ENCODE measurements around the gene SORBS2.

Gene SORBS2

DNA sequence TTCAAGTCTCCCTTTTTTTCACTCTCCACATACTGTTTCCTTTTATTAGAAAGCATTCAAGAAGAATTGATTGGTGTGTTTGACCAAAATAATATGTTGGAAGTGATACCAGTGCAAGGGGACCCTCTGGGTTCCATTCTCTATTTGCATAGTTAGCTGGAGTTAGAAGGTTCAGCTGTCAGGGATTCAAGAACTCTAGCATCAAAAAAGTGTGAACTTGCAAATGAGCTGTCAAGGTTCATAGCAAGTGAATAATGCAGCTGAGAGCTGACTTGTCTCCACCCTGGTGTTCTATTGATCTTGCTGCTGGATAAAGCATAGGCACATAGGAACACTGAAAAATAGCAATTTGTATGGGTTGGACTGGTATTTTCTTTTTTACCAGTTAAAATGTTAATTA, 73.2 kb downstream of the SORBS2 start:
- H3K4me2 ChIP-seq (ENCODE audit: low read depth, low read length, poor library complexity, severe bottlenecking), result no peak overlapping the region
- H3K9ac ChIP-seq (ENCODE audit: low read depth, low read length, poor library complexity, severe bottlenecking), result no peak overlapping the region
- no peaks in the 10 kb centered on the region for H3K79me2 ChIP-seq (ENCODE audit: insufficient read depth, low read length)
- H3K4me3 ChIP-seq (ENCODE audit: low read length, poor library complexity, severe bottlenecking), result no peak overlapping the region
- H3K36me3 ChIP-seq (ENCODE audit: insufficient read depth, low read length), result no peaks in the 10 kb centered on the region
- no peaks in the 10 kb centered on the region for H3K9me2 ChIP-seq (replicated peaks; ENCODE audit: low read depth, low read length)
- H3K4me1 ChIP-seq (ENCODE audit: insufficient read depth, low read length, poor library complexity, severe bottlenecking), result no peaks in the 10 kb centered on the region
- no peaks in the 10 kb centered on the region for H3F3A ChIP-seq (ENCODE audit: low read depth)
- H3K9me3 ChIP-seq (ENCODE audit: insufficient read depth, low read depth, low read length), result no peaks in the 10 kb centered on the region
- H4K20me1 ChIP-seq (ENCODE audit: insufficient read depth, low read length, poor library complexity, severe bottlenecking), result no peaks in the 10 kb centered on the region
- H3K27me3 ChIP-seq (ENCODE audit: insufficient read depth, low read length, poor library complexity, severe bottlenecking), result no peaks in the 10 kb centered on the region
- no peak for TF ChIP-seq EZH2phosphoT487 (IDR thresholded peaks at IDR 0.05; ENCODE audit: borderline replicate concordance)
- TF ChIP-seq, protein P1, sequence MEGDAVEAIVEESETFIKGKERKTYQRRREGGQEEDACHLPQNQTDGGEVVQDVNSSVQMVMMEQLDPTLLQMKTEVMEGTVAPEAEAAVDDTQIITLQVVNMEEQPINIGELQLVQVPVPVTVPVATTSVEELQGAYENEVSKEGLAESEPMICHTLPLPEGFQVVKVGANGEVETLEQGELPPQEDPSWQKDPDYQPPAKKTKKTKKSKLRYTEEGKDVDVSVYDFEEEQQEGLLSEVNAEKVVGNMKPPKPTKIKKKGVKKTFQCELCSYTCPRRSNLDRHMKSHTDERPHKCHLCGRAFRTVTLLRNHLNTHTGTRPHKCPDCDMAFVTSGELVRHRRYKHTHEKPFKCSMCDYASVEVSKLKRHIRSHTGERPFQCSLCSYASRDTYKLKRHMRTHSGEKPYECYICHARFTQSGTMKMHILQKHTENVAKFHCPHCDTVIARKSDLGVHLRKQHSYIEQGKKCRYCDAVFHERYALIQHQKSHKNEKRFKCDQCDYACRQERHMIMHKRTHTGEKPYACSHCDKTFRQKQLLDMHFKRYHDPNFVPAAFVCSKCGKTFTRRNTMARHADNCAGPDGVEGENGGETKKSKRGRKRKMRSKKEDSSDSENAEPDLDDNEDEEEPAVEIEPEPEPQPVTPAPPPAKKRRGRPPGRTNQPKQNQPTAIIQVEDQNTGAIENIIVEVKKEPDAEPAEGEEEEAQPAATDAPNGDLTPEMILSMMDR (conservative IDR thresholded peaks at IDR 0.05; ENCODE audit: low read length), result no peak
- no peak overlapping the region for H2AFZ ChIP-seq (ENCODE audit: low read length)

DNA sequence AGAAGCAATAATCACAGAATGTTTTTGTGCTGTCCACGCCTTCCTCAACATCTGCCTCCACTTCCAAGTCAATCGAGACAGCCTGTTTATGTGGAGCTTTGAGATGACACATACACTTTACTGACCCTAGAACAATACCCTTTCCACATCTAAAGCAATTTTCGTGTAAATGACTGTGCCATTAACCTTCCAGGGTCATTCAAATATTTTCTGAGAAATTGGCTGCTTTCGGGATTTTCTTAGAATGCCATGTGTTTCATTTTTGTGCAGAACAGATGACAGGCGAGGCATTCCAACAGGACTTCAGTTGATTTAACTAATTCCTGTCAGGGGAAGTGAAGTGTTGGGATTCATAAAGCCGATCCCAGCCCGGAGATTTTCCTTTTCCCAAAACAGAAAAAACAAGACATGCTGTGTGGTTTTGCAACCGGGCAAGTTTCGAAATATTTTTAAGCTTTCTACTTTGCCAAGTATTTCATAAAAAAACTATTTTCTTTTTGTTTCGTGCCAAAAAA, 73.9 kb downstream of the SORBS2 start:
- Histone ChIP-seq H2AFZ (ENCODE audit: low read length) (no peak overlapping the region), H3K4me2 (ENCODE audit: low read depth, low read length, poor library complexity, severe bottlenecking) (no peak overlapping the region), H3K4me1 (ENCODE audit: insufficient read depth, low read length, poor library complexity, severe bottlenecking) (no peaks in the 10 kb centered on the region), H3K9ac (ENCODE audit: low read depth, low read length, poor library complexity, severe bottlenecking) (no peak overlapping the region), H4K20me1 (ENCODE audit: insufficient read depth, low read length, poor library complexity, severe bottlenecking) (no peaks in the 10 kb centered on the region), H3F3A (ENCODE audit: low read depth) (no peaks in the 10 kb centered on the region), H3K79me2 (ENCODE audit: insufficient read depth, low read length) (no peaks in the 10 kb centered on the region), H3K36me3 (ENCODE audit: insufficient read depth, low read length) (no peaks in the 10 kb centered on the region), H3K9me3 (ENCODE audit: insufficient read depth, low read depth, low read length) (no peaks in the 10 kb centered on the region), H3K9me2 (replicated peaks; ENCODE audit: low read depth, low read length) (no peaks in the 10 kb centered on the region), H3K27me3 (ENCODE audit: insufficient read depth, low read length, poor library complexity, severe bottlenecking) (no peaks in the 10 kb centered on the region), H3K4me3 (ENCODE audit: low read length, poor library complexity, severe bottlenecking) (no peak overlapping the region)
- no peak for TF ChIP-seq EZH2phosphoT487 (IDR thresholded peaks at IDR 0.05; ENCODE audit: borderline replicate concordance)
- TF ChIP-seq, protein P1 (conservative IDR thresholded peaks at IDR 0.05; ENCODE audit: low read length), result no peak

DNA sequence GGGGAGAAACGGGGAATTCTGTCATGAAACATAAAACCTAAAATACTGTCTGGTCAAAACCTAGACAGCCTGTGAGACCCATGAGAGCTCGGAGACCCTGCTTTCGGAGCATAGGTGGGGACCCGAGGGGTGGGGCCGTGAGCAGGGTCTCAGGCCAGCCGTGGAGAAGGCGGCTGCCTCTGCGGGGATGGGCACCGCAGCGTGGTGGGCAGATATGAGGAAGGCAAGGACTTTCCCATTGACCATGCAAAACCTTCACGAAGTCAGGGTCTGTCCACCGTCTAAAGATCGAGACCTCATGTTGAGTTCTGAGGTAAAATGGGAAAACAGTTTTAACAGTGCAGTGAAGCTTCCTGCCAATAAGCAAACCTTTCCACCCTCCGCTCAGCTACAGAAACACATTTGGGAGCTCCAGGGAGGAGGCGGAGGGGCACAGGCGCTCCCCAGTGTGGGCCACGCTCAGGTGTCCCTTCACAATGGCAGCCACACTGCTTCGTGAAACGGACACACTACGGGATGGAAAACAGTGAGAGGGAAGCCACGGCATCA, 74.4 kb downstream of the SORBS2 start:
- H3K4me3 ChIP-seq (ENCODE audit: low read length, poor library complexity, severe bottlenecking), result no peak overlapping the region
- no peak overlapping the region for H3K4me2 ChIP-seq (ENCODE audit: low read depth, low read length, poor library complexity, severe bottlenecking)

More for the DNA sequence above, 74.4 kb downstream of the SORBS2 start:
- H3K36me3 ChIP-seq (ENCODE audit: insufficient read depth, low read length), result no peaks in the 10 kb centered on the region
- H3F3A ChIP-seq (ENCODE audit: low read depth), result no peaks in the 10 kb centered on the region
- no peaks in the 10 kb centered on the region for H3K9me2 ChIP-seq (replicated peaks; ENCODE audit: low read depth, low read length)
- no peak overlapping the region for H2AFZ ChIP-seq (ENCODE audit: low read length)
- no peak overlapping the region for H3K9ac ChIP-seq (ENCODE audit: low read depth, low read length, poor library complexity, severe bottlenecking)
- H4K20me1 ChIP-seq (ENCODE audit: insufficient read depth, low read length, poor library complexity, severe bottlenecking), result no peaks in the 10 kb centered on the region
- no peaks in the 10 kb centered on the region for H3K27me3 ChIP-seq (ENCODE audit: insufficient read depth, low read length, poor library complexity, severe bottlenecking)
- no peaks in the 10 kb centered on the region for H3K4me1 ChIP-seq (ENCODE audit: insufficient read depth, low read length, poor library complexity, severe bottlenecking)
- TF ChIP-seq EZH2phosphoT487 (IDR thresholded peaks at IDR 0.05; ENCODE audit: borderline replicate concordance), result no peak
- TF ChIP-seq, protein P1 (conservative IDR thresholded peaks at IDR 0.05; ENCODE audit: low read length), result no peak
- no peaks in the 10 kb centered on the region for H3K9me3 ChIP-seq (ENCODE audit: insufficient read depth, low read depth, low read length)
- H3K79me2 ChIP-seq (ENCODE audit: insufficient read depth, low read length), result no peaks in the 10 kb centered on the region

Measured in Loucy (cell line).